ENCODE measurements around the gene PRPF40A.

GRCh38 chr2:152729844-152730243 is 12.6 kb upstream of the PRPF40A start:
- no peak for TF ChIP-seq ESRRG (CRISPR knock-in tag; IDR thresholded peaks at IDR 0.05)
- TF ChIP-seq, protein P1, sequence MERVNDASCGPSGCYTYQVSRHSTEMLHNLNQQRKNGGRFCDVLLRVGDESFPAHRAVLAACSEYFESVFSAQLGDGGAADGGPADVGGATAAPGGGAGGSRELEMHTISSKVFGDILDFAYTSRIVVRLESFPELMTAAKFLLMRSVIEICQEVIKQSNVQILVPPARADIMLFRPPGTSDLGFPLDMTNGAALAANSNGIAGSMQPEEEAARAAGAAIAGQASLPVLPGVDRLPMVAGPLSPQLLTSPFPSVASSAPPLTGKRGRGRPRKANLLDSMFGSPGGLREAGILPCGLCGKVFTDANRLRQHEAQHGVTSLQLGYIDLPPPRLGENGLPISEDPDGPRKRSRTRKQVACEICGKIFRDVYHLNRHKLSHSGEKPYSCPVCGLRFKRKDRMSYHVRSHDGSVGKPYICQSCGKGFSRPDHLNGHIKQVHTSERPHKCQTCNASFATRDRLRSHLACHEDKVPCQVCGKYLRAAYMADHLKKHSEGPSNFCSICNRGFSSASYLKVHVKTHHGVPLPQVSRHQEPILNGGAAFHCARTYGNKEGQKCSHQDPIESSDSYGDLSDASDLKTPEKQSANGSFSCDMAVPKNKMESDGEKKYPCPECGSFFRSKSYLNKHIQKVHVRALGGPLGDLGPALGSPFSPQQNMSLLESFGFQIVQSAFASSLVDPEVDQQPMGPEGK (CRISPR knock-in tag; IDR thresholded peaks at IDR 0.05; ENCODE audit: borderline replicate concordance), result no peak
- TF ChIP-seq OSR1 (CRISPR knock-in tag; IDR thresholded peaks at IDR 0.05), result no peak
- no peak for TF ChIP-seq ZFP3 (CRISPR knock-in tag; IDR thresholded peaks at IDR 0.05)
- TF ChIP-seq, protein P2, sequence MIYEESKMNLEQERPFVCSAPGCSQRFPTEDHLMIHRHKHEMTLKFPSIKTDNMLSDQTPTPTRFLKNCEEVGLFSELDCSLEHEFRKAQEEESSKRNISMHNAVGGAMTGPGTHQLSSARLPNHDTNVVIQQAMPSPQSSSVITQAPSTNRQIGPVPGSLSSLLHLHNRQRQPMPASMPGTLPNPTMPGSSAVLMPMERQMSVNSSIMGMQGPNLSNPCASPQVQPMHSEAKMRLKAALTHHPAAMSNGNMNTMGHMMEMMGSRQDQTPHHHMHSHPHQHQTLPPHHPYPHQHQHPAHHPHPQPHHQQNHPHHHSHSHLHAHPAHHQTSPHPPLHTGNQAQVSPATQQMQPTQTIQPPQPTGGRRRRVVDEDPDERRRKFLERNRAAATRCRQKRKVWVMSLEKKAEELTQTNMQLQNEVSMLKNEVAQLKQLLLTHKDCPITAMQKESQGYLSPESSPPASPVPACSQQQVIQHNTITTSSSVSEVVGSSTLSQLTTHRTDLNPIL (CRISPR knock-in tag; IDR thresholded peaks at IDR 0.05; ENCODE audit: low read depth), result no peak
- TF ChIP-seq CSRNP3 (CRISPR knock-in tag; IDR thresholded peaks at IDR 0.05), result no peak
- TF ChIP-seq RARB (CRISPR knock-in tag; IDR thresholded peaks at IDR 0.05), result no peak
- TF ChIP-seq ZNF8 (CRISPR knock-in tag; IDR thresholded peaks at IDR 0.05), result no peak
- no peak for TF ChIP-seq ARNTL (CRISPR knock-in tag; IDR thresholded peaks at IDR 0.05; ENCODE audit: borderline replicate concordance, low read depth)
- TF ChIP-seq SNAI2 (CRISPR knock-in tag; IDR thresholded peaks at IDR 0.05), result no peak
- no peak for TF ChIP-seq ZFP30 (CRISPR knock-in tag; IDR thresholded peaks at IDR 0.05)
- no peak for TF ChIP-seq ISL1 (CRISPR knock-in tag; IDR thresholded peaks at IDR 0.05)
- no peak for TF ChIP-seq ZNF70 (CRISPR knock-in tag; IDR thresholded peaks at IDR 0.05)
